Small intestine (tissue), 7 donors: ENCODE results near the gene PLP2. TPM values are rescaled to one million over a fixed set of nuclear protein-coding genes. Genes with fewer than 3 reads are reported as not detected.

Experiments used
- DNase-seq, 2 donors: peaks; one replicate each; pipeline versions ENCODE4 v3.0.0 to v3.0.0-alpha.2; 2013
- FAIRE-seq: peaks from 2 replicates; lab custom pipeline; 2012; peaks lifted over from hg19 to GRCh38; lab: Jason Lieb, UNC
- H3K27ac ChIP-seq, 3 donors: one replicate each; pipeline ENCODE4 v1.5.1; 2013; ENCODE audit warnings: low read length in 2 of 3, mild to moderate bottlenecking in 2 of 3, control low read depth in 1 of 3, inconsistent platforms in 1 of 3, low read depth in 1 of 3, moderate library complexity in 1 of 3
- H3K27me3 ChIP-seq, 3 donors: one replicate each; pipeline ENCODE4 v1.6.1; 2013; ENCODE audit warnings: low read length in 3 of 3, inconsistent platforms in 1 of 3; ENCODE audit not compliant: control insufficient read depth in 3 of 3, insufficient read depth in 3 of 3
- H3K36me3 ChIP-seq, 3 donors: one replicate each; pipeline ENCODE4 v1.6.1; 2013; ENCODE audit warnings: low read length in 3 of 3, inconsistent platforms in 1 of 3, low read depth in 1 of 3, mild to moderate bottlenecking in 1 of 3, moderate library complexity in 1 of 3; ENCODE audit not compliant: control insufficient read depth in 3 of 3, insufficient read depth in 2 of 3
- H3K4me1 ChIP-seq, 3 donors: one replicate each; pipeline ENCODE4 v1.6.1; 2013; ENCODE audit warnings: low read length in 2 of 3, inconsistent platforms in 1 of 3, low read depth in 1 of 3, mild to moderate bottlenecking in 1 of 3, moderate library complexity in 1 of 3; ENCODE audit not compliant: control insufficient read depth in 3 of 3, insufficient read depth in 2 of 3
- H3K4me3 ChIP-seq, 3 donors: one replicate each; pipeline ENCODE4 v1.5.1; 2013; ENCODE audit warnings: low read length in 3 of 3, control low read depth in 1 of 3, inconsistent platforms in 1 of 3, low read depth in 1 of 3, mild to moderate bottlenecking in 1 of 3, moderate library complexity in 1 of 3
- H3K9me3 ChIP-seq, 2 donors: one replicate each; pipeline ENCODE4 v1.6.1; 2013; ENCODE audit warnings: low read depth in 1 of 2, low read length in 1 of 2; ENCODE audit not compliant: control insufficient read depth in 2 of 2, insufficient read depth in 1 of 2
- WGBS, 3 donors: extraction: QIAGEN DNeasy Blood & Tissue Kit; methylation state at CpG; one replicate each; pipeline ENCODE4 v1.1.7; 2013; 5-methylcytosine and 5-hydroxymethylcytosine counted together
- polyA plus RNA-seq, 4 donors: library from polyadenylated mRNA; stranded (reverse) in 3 of 4; unstranded in 1 of 4; fragments of 200-250 nt in 3 of 4; fragments of 120-200 nt in 1 of 4; gene quantifications; one replicate each; pipeline versions ENCODE4 v1.2.1 to v1.2.3, GENCODE V29; 2013
- donor health status: healthy with polysubstance abuse.
- donor health status: control.
- donor health status: control.
- donor health status: Bipolar disorder and iron deficiency.
- donor health status: healthy.

Gene PLP2
- polyA plus RNA-seq, 4 donors = 47.6 to 189 (median 112) TPM

GRCh38 chrX:49184294-49185281 lies 12.9 kb downstream of the PLP2 start:
- H3K36me3 ChIP-seq = peaks cover 2 to 19% (median 4%) of the 10 kb centered on the region in 3 donors
- no peaks in the 10 kb centered on the region for H3K27me3 ChIP-seq
- DNase-seq (peak; percentile 93), FAIRE-seq (no peak)
- H3K9me3 ChIP-seq = no peaks in the 10 kb centered on the region
- peak overlapping the region; percentile 15 to 60 (median 56) for H3K4me3 ChIP-seq
- H3K4me1 ChIP-seq = peaks cover 0 to 9% (median 3%) of the 10 kb centered on the region in 3 donors
- peak overlapping the region in 2 of 3 donors; percentile 68 to 88 for H3K27ac ChIP-seq
- 12 to 56% (median 24%) methylated on average over 21 to 46 of the region's 46 CpGs for WGBS, 3 donors

GRCh38 chrX:49186125-49187027 lies 14.7 kb downstream of the PLP2 start, which contains the start of gene PRICKLE3:
TSS of gene PRICKLE3 (minus strand) at chrX:49186373. CDS start at chrX:49186297, 76 bp downstream.
- Histone ChIP-seq H3K27ac (peak within 1 kb of the TSS; percentile 38 to 89 (median 68)), H3K9me3 (no peaks in the 10 kb centered on the region), H3K27me3 (no peaks in the 10 kb centered on the region), H3K4me1 (peaks cover 0 to 12% (median 3%) of the 10 kb centered on the region in 3 donors), H3K36me3 (peaks cover 0 to 15% (median 4%) of the 10 kb centered on the region in 3 donors), H3K4me3 (peak within 1 kb of the TSS; percentile 41 to 60 (median 56))
- 11 to 45% (median 21%) methylated on average over 42 to 62 of the region's 62 CpGs for WGBS, 3 donors
- DNase-seq (peak; percentile 69 to 79), FAIRE-seq (no peak)

- FAIRE-seq (no peak), DNase-seq (no peak)
- H3K9me3 ChIP-seq = no peaks in the 10 kb centered on the region
- WGBS, 3 donors = 74 to 81% (median 74%) methylated on average over 6 to 15 of the region's 15 CpGs
- H3K4me3 ChIP-seq = no peak overlapping the region
- H3K4me1 ChIP-seq = peaks cover 0 to 12% (median 3%) of the 10 kb centered on the region in 3 donors
- H3K36me3 ChIP-seq = peaks cover 0 to 13% (median 4%) of the 10 kb centered on the region in 3 donors
- no peak overlapping the region for H3K27ac ChIP-seq
- H3K27me3 ChIP-seq = no peaks in the 10 kb centered on the region
These were observed 15.3 kb downstream of the PLP2 start for GRCh38 chrX:49187028-49187394.

- H3K4me3 ChIP-seq = no peak overlapping the region
- no peaks in the 10 kb centered on the region for H3K9me3 ChIP-seq
- H3K27ac ChIP-seq = no peak overlapping the region
- H3K4me1 ChIP-seq = peaks cover 0 to 12% (median 3%) of the 10 kb centered on the region in 3 donors
- no peak for FAIRE-seq
- peaks cover 0 to 10% (median 4%) of the 10 kb centered on the region in 3 donors for H3K36me3 ChIP-seq
- DNase-seq = no peak
- WGBS, 3 donors = 73 to 82% (median 78%) methylated on average over 5 to 10 of the region's 10 CpGs
- no peaks in the 10 kb centered on the region for H3K27me3 ChIP-seq
These were observed 15.8 kb downstream of the PLP2 start for GRCh38 chrX:49187526-49187925.

GRCh38 chrX:49188468-49189076 lies 16.9 kb downstream of the PLP2 start:
- Histone ChIP-seq H3K4me3 (no peak overlapping the region), H3K9me3 (no peaks in the 10 kb centered on the region), H3K36me3 (peaks cover 0 to 3% (median 0%) of the 10 kb centered on the region in 3 donors), H3K27ac (no peak overlapping the region), H3K4me1 (peaks cover 0 to 12% (median 3%) of the 10 kb centered on the region in 3 donors), H3K27me3 (no peaks in the 10 kb centered on the region)
- 58 to 69% (median 63%) methylated on average over 8 of the region's 8 CpGs for WGBS, 3 donors
- no peak for DNase-seq
- FAIRE-seq = no peak

GRCh38 chrX:49189606-49190005 lies 17.9 kb downstream of the PLP2 start:
- Histone ChIP-seq H3K4me3 (no peak overlapping the region), H3K36me3 (no peaks in the 10 kb centered on the region), H3K4me1 (peaks cover 0 to 10% (median 0%) of the 10 kb centered on the region in 3 donors), H3K27ac (peak overlapping the region in 2 of 3 donors; percentile 7 to 72), H3K27me3 (no peaks in the 10 kb centered on the region), H3K9me3 (no peaks in the 10 kb centered on the region)
- 50 to 70% (median 63%) methylated on average over 6 of the region's 6 CpGs for WGBS, 3 donors
- DNase-seq (no peak), FAIRE-seq (no peak)

- H3K4me3 ChIP-seq = peak overlapping the region; percentile 26 to 67 (median 46)
- peak overlapping the region; percentile 70 to 95 (median 92) for H3K27ac ChIP-seq
- peaks cover 0 to 3% (median 0%) of the 10 kb centered on the region in 3 donors for H3K4me1 ChIP-seq
- WGBS, 3 donors = 0 to 45% (median 18%) methylated on average over 29 to 32 of the region's 32 CpGs
- H3K27me3 ChIP-seq = no peaks in the 10 kb centered on the region
- DNase-seq (peak; percentile 94 to 97), FAIRE-seq (peak; percentile 99)
- no peaks in the 10 kb centered on the region for H3K36me3 ChIP-seq
- no peaks in the 10 kb centered on the region for H3K9me3 ChIP-seq
These were observed 19.3 kb downstream of the PLP2 start for GRCh38 chrX:49190821-49191573.
